SU-DHL-6 (cell line): ENCODE data around the gene PLOD2.

Experiments used
- EZH2phosphoT487 ChIP-seq: fragments of 200-600 bp; sonication (generic), shearing (Covaris generic); conservative IDR thresholded peaks from 2 replicates; pipeline ENCODE4 v1.6.1; 2018; ENCODE audit warnings: mild to moderate bottlenecking, antibody characterized with exemption, low read length, moderate library complexity, mixed read lengths
- TF ChIP-seq, protein P1 (sequence below): fragments of 200-600 bp; sonication (generic); IDR thresholded peaks from one replicate; pipeline ENCODE4 v1.5.1; 2017; ENCODE audit warnings: antibody characterized with exemption, mild to moderate bottlenecking, low read length, moderate library complexity; ENCODE audit not compliant: insufficient read depth, poor library complexity, severe bottlenecking

DNA sequence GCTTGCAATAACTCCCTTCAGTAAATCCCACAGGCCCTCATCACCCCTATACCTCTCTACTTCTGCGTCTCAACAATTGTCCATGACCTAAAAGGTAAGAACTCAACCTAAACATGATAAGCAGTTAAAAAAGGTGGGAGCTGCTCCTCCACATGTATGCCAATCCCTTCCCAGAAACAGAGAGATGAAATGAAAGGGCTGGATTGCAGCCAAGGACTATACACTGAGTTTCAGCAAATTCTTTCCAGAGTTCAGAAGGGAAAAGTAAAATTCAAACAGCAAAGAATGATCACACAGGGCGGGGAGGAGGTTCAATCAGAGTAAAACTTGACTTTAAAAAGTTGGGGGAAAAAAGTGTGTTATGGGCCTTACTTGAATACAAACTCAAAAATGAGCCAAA is 27.5 kb downstream of the PLOD2 start:
- TF ChIP-seq, protein P1, sequence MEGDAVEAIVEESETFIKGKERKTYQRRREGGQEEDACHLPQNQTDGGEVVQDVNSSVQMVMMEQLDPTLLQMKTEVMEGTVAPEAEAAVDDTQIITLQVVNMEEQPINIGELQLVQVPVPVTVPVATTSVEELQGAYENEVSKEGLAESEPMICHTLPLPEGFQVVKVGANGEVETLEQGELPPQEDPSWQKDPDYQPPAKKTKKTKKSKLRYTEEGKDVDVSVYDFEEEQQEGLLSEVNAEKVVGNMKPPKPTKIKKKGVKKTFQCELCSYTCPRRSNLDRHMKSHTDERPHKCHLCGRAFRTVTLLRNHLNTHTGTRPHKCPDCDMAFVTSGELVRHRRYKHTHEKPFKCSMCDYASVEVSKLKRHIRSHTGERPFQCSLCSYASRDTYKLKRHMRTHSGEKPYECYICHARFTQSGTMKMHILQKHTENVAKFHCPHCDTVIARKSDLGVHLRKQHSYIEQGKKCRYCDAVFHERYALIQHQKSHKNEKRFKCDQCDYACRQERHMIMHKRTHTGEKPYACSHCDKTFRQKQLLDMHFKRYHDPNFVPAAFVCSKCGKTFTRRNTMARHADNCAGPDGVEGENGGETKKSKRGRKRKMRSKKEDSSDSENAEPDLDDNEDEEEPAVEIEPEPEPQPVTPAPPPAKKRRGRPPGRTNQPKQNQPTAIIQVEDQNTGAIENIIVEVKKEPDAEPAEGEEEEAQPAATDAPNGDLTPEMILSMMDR, result no peak
- no peak for TF ChIP-seq EZH2phosphoT487
